HG02973 (cell line): ENCODE data around the gene PTPRN2.

Source experiments
- ATAC-seq: cut with Tn5 transposase; IDR thresholded peaks from one replicate; pipeline ENCODE4 v1.9.1; 2021; ENCODE audit warnings: moderate library complexity; ENCODE audit not compliant: unreplicated experiment

PTPRN2 gene

DNA sequence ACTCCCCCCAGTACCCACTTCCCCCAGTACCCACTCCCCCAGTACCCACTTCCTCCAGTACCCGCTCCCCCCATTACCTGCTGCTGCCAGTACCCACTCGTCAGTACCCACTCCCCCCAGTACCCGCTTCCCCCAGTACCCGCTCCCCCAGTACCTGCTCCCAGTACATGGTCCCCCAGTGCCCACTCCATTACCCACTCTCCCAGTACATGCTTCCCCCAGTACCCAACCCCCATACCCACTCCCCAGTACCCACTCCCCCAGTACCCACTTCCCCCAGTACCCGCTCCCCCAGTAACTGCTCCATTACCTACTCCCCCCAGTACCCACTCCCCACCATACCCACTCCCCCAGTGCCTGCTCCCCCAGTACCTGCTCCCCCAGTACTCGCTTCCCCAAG, 700.2 kb downstream of the PTPRN2 start:
- ATAC-seq: no peak

DNA sequence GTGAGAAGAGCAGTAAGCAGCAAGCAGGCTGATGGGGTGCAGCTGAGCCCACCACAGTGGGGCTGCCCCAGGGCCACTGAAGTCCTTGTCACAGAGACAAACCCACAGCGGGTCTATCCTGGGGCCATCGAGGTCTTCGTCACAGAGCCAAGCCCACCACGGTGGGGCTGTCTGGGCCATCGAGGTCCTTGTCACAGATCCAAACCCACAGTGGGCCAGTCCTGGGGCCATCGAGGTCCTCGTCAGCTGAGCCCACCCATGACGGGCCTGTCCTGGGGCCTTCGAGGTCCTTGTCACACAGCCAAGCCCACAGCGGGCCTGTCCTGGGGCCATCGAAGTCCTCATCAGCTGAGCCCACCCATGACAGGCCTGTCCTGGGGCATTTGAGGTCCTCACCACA, 700.9 kb downstream of the PTPRN2 start:
- no peak for ATAC-seq

DNA sequence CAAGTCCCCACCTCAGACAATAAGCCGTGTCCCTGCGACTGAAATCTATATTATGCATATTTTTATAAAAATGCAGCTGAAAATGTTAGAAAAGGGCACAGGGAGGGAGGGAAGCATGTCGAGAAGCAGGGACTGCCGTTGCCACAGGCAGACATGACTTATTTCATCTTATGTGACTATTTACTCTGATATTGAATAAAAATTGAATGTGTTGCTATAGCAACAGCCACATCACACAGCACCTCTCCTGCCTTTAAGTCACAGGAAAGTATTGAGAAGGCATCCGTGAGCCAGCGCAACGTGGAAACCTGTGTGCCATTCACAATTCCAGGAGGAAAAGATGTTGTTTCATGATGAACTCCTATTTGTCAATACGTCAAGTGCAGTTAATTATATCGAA, 701.4 kb downstream of the PTPRN2 start:
- no peak for ATAC-seq

DNA sequence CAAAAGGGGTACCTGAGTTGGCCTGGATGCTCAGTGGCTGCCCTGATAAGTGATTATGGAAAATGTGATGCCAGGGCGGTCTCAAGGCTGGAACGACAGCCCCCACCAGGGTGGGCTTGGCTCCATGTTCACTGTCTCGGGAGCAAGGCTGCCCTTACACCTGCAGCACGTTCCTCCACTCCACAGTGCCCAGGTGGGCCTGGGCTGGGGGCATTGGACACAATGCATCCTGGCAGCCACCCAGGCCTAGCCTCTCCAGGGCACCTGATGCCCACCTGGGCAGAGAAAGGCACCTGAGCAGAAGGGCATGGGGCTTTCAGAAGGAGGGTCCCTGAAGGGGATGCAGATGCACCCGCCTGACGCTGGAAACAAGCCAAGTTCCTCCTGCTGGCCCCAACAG, 702.5 kb downstream of the PTPRN2 start:
- no peak for ATAC-seq

DNA sequence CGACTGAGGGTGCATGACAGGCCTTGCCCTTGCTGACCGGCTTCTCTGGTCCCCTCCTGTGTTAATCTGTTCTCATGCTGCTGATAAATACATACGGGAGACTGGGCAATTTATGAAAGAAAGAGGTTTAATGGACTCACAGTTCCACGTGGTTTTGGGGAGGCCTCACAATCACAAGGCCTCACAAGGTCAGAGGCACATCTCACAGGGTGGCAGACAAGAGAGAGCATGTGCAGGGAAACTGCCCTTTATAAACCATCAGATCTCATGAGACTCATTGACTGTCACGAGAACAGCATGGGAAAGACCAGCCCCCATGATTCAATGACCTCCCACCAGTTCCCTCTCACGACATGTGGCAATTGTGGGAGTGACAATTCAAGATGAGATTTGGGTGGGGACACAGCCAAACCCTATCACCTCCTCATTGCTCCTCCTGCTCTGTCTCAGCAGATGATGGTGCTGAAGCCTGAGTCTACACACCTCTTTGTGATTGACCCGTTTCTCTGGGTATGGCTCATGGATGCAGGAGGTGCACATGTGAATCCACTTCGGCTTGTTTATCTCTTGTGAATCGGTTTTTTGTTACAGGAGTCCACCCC, 703.1 kb downstream of the PTPRN2 start:
- ATAC-seq: no peak

DNA sequence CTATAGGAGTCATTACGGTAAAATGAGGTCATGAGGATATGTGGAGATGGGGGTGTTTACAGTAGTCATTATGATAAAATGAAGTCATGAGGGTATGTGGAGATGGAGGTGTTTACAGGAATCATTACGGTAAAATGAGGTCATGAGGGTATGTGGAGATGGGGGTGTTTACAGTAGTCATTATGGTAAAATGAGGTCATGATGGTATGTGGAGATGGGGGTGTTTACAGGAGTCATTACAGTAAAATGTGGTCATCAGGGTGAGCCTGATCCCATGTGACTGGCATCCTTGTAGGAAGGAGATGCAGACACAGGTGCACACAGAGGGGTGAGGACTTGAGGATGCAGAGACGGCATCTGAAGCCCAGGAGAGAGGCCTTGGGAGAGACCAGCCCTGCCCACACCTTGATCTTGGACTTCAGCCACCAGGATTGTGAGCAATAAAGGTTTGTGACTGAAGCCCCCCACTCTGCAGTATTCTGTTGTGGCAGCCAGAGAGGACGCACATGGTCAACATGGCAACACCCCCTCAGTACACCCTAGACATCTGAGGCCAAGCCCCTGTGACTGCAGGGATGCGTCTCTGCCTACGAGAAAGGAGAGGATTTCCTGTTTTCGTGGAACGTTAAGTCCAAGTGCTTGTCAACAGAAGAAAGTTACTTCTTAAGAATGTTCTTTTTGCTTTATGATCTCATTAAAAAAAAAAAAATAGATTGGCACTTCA, 706.4 kb downstream of the PTPRN2 start:
- ATAC-seq: no peak

DNA sequence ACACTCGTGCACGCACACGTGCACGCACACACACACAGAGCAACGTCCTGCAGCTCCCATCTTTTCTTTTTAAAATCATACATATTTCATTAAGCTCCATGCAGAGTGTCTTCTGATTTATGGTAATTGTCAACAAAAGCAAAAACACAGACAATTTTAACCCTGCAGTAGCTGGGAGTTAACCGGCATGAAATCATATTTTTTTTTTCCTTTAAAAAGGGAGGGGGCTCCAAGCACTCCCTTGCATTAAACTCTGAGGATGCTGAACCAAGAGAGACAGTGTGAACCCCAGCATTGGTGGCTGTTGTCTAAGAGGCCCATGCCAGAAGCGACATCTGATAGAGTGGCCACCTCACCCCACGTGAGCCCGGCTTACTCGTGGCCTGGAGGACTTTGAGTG, 708.2 kb downstream of the PTPRN2 start:
- ATAC-seq: no peak

DNA sequence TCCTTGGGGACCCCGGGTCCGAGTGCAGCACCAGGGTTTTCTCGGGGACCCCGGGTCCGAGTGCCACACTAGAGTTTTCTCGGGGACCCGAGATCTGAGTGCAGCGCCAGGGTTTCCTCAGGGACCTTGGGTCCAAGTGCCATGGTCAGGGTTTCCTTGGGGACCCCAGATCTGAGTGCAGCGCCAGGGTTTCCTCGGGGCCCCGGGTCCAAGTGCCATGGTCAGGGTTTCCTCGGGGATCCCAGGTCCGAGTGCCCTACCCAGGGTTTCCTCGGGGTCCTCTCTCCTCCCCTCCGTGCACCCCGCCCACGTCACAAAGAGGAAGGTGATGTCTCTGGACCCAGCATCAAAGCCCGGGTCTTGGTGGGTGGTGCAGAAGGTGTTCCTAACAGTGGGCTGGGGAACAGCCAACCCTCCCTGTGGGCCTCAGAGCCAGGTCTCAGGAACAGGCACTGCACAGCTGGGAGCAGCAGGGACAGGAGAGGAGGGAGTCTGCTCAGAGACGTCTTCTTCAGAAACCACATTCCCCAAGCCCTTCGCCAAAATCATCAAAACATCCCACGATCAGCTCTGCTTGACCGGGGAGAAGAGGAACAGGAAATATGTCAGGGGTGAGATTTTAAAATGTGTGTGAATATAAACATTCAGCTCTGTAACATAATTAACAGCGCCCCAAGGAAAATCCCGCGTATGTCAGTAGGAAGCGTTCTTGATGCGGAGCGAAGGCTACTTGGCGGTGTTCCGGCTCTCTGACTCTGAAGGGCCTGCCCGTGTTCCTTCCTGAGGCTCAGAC, 710.1 kb downstream of the PTPRN2 start:
- no peak for ATAC-seq

DNA sequence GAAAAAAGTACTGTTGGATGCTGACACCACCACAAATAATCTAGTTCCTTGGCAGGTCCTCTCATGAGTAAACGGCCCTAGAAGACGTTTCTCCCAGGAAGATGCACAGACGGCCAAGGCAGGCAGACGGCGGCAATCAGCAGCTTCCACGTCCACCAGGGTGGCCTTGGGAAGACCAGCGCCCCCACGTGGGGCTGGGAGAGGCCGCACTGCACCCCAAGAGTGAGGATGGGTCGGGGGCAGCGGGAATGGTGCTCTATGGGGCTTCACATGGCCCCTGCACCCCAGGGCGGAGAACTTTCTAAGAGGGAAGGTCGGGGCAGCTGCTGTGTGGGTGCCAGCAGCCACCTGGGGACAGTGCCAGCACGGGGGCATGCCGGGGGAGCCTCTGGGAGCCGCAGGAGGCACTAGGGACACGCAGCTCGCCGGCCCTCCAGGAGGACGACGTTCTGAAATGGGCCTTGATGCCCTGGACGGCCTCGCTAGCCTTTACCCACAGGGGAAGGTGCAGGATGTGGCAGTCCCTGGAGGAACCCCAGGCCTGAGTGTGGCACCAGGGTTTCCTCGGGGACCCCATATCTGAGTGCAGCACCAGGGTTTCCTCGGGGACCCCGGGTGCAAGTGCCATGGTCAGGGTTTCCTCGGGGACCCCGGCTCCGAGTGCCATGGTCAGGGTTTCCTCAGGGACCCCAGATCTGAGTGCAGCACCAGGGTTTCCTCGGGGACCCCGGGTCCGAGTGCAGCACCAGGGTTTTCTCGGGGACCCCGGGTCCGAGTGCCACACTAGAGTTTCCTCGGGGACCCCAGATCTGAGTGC, 710.9 kb downstream of the PTPRN2 start:
- no peak for ATAC-seq

DNA sequence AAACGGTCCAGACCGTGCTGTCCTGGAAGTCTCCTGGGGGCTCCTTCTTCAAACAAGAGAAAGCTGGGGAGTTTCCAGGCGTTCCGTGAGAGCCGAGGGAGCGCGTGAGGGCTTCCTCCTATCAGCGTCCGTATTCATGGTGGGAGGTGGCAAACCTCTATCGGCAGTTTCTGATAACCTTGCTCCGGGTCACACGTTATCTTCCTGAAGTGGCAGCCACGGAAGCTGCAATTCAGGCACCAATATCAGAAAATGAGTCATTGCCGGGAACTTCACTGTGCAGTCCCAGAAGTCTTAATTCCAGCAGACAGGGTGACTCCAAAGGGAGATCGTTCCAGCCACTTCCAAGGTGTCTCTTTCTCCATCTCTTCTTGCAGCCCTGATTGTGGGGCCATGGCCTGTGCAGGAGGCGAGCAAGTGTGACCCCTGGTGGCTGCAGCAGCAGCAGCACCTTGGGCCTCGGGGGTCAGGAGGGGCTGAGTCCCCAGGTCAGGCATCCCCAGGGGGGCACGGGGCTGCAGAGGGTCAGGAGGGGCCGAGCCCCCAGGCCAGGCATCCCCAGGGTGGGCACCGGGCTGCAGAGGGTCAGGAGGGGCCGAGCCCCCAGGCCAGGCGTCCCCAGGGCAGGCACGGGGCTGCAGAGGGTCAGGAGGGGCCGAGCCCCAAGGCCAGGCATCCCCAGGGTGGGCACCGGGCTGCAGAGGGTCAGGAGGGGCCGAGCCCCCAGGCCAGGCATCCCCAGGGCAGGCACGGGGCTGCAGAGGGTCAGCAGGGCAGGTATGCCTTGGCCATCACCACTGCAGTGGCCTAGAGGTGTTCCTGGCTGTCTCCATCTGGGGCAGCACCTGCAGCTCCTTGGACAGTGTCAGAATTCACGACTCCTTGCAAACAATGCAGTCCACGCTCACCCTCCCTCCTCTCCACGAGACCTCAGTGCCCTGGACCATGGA, 712.1 kb downstream of the PTPRN2 start:
- no peak for ATAC-seq

DNA sequence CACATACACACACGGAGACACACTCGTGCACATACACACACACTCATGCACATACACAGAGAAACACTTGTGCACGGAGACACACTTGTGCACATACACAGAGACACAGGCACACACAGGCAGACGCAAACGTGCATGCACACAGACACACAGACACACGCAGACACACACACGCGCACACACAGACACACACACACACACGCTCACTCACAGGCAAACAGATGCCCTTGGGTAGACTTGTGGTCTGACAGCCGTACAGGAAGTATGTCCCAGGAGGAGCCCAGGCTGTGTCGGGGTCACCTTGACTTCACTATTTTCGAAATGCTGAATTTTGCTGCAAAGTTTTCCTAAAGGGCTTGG, 712.8 kb downstream of the PTPRN2 start:
- ATAC-seq: no peak

DNA sequence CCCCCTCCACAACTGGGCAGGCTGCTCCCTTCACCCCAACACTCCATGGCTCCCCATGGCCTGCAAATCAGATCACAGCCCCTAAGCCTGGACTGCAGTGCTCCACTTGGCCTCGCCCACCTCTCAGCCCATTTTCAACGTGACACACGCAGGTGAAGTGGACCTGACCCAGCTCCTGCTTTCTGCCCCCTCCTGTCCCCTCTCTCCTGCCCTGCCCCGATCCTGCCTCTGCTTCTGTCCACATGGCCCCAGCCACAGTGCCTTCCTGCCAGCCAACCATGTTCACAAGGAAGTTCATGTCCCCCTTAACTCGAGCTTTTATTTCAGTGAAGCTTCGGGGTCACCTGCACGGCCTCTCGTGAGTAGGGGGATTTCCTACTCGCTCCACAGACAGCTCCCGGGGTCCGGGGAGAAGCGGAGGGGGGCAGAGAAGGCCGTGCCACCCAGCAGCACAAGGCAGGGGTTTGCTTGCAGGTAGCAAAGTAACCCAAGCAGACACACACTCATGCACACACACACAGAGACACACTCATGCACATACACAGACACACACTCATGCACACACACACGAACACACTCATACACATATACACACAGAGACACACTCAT, 713.3 kb downstream of the PTPRN2 start:
- ATAC-seq: no peak

DNA sequence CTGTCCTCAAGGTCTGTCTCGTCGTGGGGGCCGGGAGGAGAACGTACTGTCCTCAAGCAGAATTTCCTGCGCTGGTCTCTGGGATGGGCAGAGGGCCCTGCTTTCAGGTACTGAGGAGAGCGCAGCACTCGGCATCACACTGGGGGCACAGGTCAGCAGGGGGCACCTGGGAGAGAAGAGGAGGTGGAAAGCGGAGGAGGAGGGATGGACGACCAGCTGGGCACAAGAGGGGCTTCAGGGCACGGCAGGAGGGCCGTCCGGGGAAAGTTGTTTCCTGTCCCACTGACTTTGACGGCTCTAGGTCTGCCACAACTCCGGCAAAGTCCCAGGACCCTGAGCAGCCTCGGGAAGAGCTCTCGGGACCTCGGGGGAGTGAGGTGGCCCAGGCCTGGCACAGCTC, 714.0 kb downstream of the PTPRN2 start:
- no peak for ATAC-seq

DNA sequence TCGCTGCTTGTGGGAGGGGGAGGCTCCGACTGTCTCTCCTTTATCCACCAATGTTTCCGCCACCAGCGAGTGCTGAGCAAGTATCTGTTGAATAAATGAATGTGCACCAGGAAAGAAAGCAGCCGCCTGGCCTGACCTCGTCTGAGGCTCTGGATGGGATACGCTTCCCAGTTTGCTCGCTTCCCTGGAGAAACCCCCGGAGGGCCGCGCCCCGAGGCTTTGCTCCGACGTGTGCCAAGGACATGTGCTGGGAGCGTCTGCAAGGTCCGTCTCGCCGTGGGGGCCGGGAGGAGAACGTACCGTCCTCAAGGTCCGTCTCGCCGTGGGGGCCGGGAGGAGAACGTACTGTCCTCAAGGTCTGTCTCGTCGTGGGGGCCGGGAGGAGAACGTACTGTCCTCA, 714.4 kb downstream of the PTPRN2 start:
- no peak for ATAC-seq

DNA sequence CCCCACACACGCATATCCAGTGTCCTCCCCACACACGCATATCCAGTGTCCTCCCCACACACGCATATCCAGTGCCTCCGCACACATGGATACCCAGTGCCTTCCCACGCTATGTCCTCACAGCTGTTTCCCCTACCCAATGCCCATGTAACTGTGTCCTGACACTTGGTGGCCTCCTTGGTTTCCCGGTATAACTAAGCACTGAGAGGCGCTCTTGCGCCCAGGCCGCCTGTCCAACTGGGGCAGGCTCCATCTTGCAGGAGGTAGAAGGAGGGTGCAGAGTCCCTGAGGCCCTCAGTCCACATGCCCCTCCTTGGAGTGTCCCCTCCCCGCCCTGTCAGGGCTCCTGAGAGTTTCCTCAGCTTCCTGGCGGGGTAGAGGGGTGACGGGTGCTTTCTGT, 715.2 kb downstream of the PTPRN2 start:
- ATAC-seq: no peak

DNA sequence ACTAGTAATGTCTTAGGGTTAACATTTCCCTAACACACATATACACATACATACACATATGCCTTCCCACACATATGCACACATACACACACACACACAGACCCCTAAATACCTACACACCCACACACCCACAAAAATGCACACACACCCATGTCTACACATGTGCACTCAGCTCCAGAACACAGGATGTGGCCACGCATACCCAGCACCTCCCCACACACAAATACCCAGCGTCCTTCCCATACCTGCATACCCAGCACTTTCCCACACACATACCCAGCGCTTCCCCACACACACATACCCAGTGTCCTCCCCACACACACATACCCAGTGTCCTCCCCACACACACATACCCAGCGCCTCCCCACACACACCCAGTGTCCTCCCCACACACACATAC, 715.9 kb downstream of the PTPRN2 start:
- no peak for ATAC-seq

DNA sequence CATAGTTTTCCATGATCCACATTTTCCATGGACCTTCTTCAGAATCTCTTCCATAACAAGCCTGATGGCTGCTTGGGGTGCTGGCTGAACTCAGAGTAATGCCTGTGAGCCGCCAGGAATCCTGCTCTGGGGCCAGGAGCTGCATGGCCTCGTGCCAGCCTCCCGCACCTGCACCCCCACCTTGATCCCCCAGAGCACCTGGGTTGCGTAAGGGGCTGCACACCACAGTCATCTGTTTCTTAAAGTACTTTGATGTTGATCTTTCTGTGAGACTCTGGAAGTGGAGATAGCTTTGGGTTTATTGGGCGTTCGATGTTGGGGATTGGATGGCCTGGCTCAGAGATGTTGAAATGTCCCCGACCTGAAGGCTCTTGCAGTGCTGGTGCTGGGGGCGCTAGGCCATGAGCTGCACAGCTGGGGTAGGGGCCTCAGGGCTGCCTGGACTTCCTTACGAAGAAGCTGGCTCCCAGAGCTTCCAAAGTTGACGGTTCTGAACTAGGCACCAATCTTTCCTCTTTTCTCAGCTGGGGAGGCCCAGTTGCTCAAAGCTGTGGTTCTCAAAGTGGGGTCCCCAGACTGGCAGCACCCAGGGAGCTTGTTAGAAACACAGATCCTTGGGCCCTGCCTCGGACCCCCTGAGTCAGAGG, 716.9 kb downstream of the PTPRN2 start:
- no peak for ATAC-seq

DNA sequence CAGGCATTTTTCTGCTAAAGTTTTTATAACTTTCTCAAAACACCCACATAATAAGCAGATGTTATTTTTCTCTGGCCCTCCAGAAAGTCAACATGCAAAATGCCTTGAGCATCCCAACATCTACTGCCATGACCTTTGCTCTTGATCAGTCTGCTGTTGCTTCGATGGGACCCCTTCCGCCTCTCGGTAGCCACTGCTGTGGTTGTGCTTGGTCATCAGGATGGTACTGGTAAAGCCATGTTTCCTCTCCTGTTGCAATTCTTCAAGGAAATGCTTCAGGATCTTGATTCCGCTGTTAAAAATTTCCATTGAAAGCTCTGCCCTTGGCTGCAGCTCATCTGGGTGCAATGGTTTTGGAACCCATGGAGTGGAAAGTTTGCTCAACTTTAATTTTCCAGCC, 717.8 kb downstream of the PTPRN2 start:
- no peak for ATAC-seq

DNA sequence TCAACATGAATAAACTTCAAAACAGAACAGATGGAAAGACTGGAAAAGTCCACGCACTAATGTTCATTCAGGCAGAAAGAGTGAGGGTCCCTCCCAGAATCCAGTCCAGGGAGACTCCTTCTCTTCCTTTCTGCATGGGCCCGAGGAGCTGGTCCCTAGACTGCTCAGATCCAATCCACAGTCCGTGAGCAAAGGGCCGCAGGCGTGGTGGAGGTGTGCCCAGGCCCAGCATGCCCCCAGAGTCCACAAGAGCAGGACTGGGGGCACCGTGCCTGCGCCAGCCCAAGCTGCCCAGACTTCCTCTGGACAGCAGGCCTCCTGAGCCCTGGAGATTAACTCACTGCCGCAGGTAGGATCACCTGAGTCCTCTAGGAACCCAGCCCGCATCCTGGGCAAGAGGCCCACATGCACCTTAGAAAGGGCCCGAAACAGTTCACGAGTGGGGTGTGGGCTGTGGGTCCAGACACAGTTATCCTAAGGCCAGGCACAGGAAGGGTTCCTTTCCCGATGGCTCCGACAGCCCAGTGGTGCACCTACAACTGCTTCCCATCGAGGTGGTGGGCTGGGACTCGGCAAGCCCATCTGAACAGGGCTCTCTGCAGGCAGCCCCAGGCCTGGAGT, 719.8 kb downstream of the PTPRN2 start:
- no peak for ATAC-seq
